Measurements from ENCODE around the gene NPHP1.
"Not testable (repeated sequence)": the region's sequence is repeated elsewhere in the genome, so short reads cannot be mapped to it uniquely, and the experiment has no call there.

NPHP1 gene

GRCh38 chr2:110105183-110105582, 99.6 kb downstream of the NPHP1 start:
- DNase-seq (ENCODE audit: low read depth, low spot score): no peak
- TF ChIP-seq FOXP2 (optimal IDR thresholded peaks at IDR 0.05; ENCODE audit: control extremely low read depth, extremely low read length, insufficient read depth) (no peak), EZH2 (IDR thresholded peaks at IDR 0.05) (no peak), POLR2AphosphoS5 (IDR thresholded peaks at IDR 0.05; ENCODE audit: borderline replicate concordance, low read depth, low read length) (no peak)
- H3K27ac ChIP-seq: no peak overlapping the region
- H3K9ac ChIP-seq (ENCODE audit: insufficient read length): no peak overlapping the region
- H3K9me3 ChIP-seq (ENCODE audit: low read depth, low read length): no peaks in the 10 kb centered on the region
- H3K36me3 ChIP-seq (ENCODE audit: insufficient read depth, low read length): no peaks in the 10 kb centered on the region
- no peak overlapping the region for H3K4me3 ChIP-seq

DNA sequence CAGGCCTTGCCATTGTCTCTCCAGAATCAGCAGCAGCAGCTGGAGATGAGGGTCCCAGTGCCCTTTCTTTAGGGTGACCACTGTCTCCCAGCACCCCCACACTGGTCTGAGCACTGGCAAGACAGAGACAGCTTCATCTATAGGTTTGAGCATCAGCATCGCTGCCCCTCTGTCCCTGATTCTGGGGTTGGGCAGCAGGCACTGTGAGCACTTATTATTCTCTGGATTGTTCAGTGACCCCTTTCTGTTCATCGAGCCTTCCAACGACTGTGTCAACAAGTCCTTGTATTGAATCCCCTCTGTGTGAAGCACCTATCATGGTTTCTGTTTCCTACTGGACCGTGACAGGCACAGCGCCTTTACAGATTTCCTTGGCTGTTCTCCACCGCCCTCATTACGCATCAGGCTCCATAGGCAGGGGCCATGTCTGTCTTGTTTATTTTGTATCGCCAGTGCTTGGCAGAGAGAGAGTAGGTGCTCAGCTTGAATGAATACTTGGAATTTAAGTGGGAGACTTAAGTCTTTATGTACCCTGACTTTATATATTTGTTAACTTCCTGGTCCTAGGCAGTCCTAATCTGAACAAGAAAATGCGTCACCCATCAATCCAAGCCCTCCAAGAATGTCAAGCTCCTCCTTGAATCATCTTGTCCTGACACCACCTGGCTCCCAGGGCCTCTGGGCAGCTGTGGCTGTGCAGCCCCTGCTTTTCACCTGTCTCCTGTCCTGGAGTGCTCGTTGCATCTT, 100.6 kb downstream of the NPHP1 start:
- Histone ChIP-seq H3K36me3 (ENCODE audit: insufficient read depth, low read length) (no peaks in the 10 kb centered on the region), H3K4me3 (no peak overlapping the region), H3K9me3 (ENCODE audit: low read depth, low read length) (no peaks in the 10 kb centered on the region), H3K9ac (ENCODE audit: insufficient read length) (no peak overlapping the region), H3K27ac (no peak overlapping the region)
- TF ChIP-seq EZH2 (IDR thresholded peaks at IDR 0.05) (no peak), FOXP2 (optimal IDR thresholded peaks at IDR 0.05; ENCODE audit: control extremely low read depth, extremely low read length, insufficient read depth) (no peak), POLR2AphosphoS5 (IDR thresholded peaks at IDR 0.05; ENCODE audit: borderline replicate concordance, low read depth, low read length) (no peak)
- DNase-seq (ENCODE audit: low read depth, low spot score): no peak

DNA sequence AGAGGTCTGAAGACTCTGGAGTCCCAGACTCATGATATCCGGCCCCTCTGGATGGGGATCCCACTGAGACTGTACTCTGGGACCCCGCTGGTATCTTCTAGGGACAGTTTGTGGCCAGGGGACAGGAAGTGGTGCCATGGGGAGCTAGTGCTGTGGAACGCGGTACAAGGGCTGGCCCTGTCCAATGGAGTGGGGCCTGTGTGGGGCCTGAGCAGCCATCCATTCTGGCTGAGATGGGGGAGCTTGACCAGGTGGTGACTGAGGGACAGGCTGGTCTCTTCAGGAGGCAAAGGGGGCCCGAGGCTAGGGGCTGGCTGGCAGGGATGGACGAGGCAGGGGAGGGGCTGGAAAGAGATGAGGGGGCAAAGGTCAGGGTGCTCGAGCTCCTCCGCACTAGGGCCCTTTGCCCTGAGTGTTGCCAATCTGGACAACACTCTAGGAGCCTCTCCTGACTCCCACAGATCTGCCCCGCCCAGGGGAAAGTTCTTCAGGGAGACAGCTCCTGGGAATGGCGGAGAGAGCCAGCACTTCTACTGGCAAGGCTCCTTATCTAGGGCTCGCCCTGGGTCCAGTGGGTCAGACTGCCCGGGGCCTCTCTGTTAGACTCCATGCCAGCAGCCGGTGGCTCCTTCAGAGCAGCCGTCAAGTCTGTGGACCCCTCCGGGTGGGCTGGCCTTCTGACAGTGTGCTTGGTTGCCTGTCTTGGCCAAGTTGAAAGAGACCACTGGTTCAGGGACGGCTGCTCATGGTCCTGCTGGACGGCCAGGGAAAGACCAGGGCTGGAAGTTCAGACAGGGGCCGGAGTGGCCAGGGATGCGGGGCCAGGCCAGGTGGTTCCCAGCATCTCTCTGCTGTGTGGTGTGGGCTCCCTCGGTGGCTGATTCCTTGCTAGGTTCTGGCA, 101.5 kb downstream of the NPHP1 start:
- H3K9ac ChIP-seq (ENCODE audit: insufficient read length): no peak overlapping the region
- no peaks in the 10 kb centered on the region for H3K36me3 ChIP-seq (ENCODE audit: insufficient read depth, low read length)
- H3K27ac ChIP-seq: no peak overlapping the region
- DNase-seq (ENCODE audit: low read depth, low spot score): no peak
- TF ChIP-seq EZH2 (IDR thresholded peaks at IDR 0.05) (no peak), FOXP2 (optimal IDR thresholded peaks at IDR 0.05; ENCODE audit: control extremely low read depth, extremely low read length, insufficient read depth) (no peak), POLR2AphosphoS5 (IDR thresholded peaks at IDR 0.05; ENCODE audit: borderline replicate concordance, low read depth, low read length) (no peak)
- no peak overlapping the region for H3K4me3 ChIP-seq
- no peaks in the 10 kb centered on the region for H3K9me3 ChIP-seq (ENCODE audit: low read depth, low read length)

DNA sequence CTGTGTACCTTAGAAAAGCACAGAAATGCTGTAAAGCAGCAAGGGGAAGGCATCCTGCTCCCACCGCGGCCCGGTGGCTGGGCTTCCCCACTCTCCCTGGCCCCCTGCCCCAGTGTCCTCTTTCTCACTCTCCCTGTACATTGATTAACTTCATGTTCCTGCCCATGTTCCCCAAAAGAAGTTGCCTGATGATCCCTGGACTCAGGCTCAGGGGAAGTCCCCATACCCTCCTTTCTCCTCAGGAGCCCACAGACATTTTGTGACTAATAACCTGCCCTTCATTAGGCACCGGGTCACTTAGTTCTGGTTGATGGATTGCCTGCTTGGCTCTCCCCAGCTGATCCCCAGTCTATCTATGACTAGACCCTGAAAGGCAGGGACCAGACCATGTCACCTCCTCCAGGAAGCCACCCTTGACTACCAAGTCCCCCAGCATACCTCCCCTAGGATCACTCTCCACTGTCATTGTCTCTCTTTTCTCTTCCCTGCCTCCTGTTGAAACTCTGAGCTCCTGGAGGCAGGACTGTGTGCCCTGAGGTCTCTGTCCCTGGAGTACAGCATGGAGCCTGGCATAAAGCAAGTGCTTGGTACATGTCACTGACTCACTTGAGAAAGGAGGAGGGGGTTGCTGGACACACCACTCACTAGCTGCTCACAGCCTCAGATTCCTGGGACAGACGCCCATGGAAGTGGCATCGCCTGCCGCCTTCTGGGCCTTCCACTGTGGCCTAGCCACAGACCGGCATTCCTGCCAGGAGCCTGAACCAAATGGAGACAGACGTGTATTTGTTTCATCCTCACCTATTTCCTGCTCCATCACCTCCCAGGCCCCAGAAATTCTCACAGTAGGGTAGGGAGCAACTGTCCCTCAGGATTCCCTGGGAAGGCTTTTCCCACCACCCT, 102.7 kb downstream of the NPHP1 start:
- no peaks in the 10 kb centered on the region for H3K9me3 ChIP-seq (ENCODE audit: low read depth, low read length)
- TF ChIP-seq EZH2 (IDR thresholded peaks at IDR 0.05): no peak
- no peak for TF ChIP-seq FOXP2 (optimal IDR thresholded peaks at IDR 0.05; ENCODE audit: control extremely low read depth, extremely low read length, insufficient read depth)
- TF ChIP-seq POLR2AphosphoS5 (IDR thresholded peaks at IDR 0.05; ENCODE audit: borderline replicate concordance, low read depth, low read length): no peak
- H3K36me3 ChIP-seq (ENCODE audit: insufficient read depth, low read length): no peaks in the 10 kb centered on the region
- H3K4me3 ChIP-seq: no peak overlapping the region
- no peak overlapping the region for H3K27ac ChIP-seq
- DNase-seq (ENCODE audit: low read depth, low spot score): no peak
- H3K9ac ChIP-seq (ENCODE audit: insufficient read length): no peak overlapping the region

DNA sequence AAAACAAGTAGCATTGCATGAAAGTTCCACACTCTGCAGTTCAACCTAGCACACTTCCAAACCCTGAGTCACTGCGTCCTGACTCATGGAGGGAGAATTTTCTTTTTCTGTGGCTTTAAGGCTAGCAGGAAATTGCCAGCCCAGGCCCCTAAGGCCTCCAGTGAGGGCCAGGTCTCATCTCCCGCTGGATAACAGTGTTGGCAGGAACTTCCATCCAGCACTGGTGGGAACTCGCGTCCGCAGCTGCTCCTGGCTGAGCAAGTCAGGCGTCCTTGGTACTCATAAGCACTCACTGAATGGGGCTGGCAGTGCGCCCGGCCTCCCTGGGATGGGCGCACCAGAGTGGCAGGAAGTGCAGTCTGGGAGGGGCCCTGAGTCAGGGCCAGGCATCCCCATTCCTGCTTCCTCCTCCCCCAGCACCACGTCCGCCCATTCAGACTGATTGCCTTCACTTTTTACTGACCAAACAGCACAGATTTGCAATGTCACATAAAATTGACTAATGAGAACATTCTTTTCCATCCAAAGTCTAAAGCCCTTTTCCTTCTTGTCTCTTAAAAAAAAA, 103.5 kb downstream of the NPHP1 start:
- no peak for DNase-seq (ENCODE audit: low read depth, low spot score)
- no peak overlapping the region for H3K27ac ChIP-seq
- no peaks in the 10 kb centered on the region for H3K36me3 ChIP-seq (ENCODE audit: insufficient read depth, low read length)
- no peak overlapping the region for H3K9ac ChIP-seq (ENCODE audit: insufficient read length)
- TF ChIP-seq EZH2 (IDR thresholded peaks at IDR 0.05) (no peak), FOXP2 (optimal IDR thresholded peaks at IDR 0.05; ENCODE audit: control extremely low read depth, extremely low read length, insufficient read depth) (no peak), POLR2AphosphoS5 (IDR thresholded peaks at IDR 0.05; ENCODE audit: borderline replicate concordance, low read depth, low read length) (no peak)
- H3K4me3 ChIP-seq: no peak overlapping the region
- H3K9me3 ChIP-seq (ENCODE audit: low read depth, low read length): no peaks in the 10 kb centered on the region

- H3K36me3 ChIP-seq (ENCODE audit: insufficient read depth, low read length); DNase-seq (ENCODE audit: low read depth, low spot score); H3K9me3 ChIP-seq (ENCODE audit: low read depth, low read length); H3K27ac ChIP-seq; H3K9ac ChIP-seq (ENCODE audit: insufficient read length); H3K4me3 ChIP-seq: not testable (repeated sequence)
Measured at GRCh38 chr2:110100880-110101279, 103.9 kb downstream of the NPHP1 start.

- Histone ChIP-seq H3K9me3 (ENCODE audit: low read depth, low read length) (no peaks in the 10 kb centered on the region), H3K27ac (no peak overlapping the region), H3K36me3 (ENCODE audit: insufficient read depth, low read length) (no peaks in the 10 kb centered on the region), H3K4me3 (no peak overlapping the region), H3K9ac (ENCODE audit: insufficient read length) (no peak overlapping the region)
- DNase-seq (ENCODE audit: low read depth, low spot score): no peak
- TF ChIP-seq EZH2 (IDR thresholded peaks at IDR 0.05): no peak
- no peak for TF ChIP-seq FOXP2 (optimal IDR thresholded peaks at IDR 0.05; ENCODE audit: control extremely low read depth, extremely low read length, insufficient read depth)
- TF ChIP-seq POLR2AphosphoS5 (IDR thresholded peaks at IDR 0.05; ENCODE audit: borderline replicate concordance, low read depth, low read length): no peak
Measured at GRCh38 chr2:110100480-110100879, 104.3 kb downstream of the NPHP1 start.

Data from SK-N-MC (cell line).